ENCODE measurements around the gene ZNF107.

The ZNF107 gene

DNA sequence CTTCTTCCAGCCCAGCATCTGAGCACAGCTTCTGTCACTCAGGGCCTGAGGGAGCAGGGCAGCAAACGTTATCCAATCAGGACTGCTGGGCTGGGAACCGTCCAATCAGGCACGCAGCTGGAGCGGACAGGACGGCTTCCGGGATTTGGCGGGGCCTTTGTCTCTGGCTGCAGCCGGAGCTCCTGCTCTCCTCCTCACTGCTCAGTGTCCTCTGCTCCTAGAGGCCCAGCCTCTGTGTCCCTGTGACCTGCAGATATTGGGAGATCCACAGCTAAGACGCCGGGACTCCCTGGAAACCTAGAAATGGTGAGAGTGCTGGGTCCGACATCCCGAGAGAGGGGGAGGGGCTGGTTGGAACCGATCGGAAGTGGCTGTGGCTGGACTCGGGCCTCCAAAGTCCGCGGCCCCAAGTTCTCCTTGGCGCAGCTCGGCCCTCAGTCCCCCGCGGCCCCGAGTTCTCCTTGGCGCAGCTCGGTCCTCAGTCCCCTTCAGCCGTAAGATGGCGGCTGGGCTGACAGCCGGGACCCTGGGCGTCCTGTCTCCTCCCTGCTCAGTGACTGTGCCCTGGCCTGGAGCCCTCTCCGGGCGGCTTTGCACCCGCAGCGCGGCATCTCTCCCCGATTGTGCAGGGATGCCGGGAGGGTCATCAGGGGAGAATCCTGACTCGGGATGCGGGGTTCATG lies at the start of gene ZNF107:
ZNF107 (plus strand) TSS at position 154 of the 683 bp plus-strand sequence; CDS start at position 304, 150 bp downstream.
- peak; percentile 67 for DNase-seq (ENCODE audit: low read depth)

DNA sequence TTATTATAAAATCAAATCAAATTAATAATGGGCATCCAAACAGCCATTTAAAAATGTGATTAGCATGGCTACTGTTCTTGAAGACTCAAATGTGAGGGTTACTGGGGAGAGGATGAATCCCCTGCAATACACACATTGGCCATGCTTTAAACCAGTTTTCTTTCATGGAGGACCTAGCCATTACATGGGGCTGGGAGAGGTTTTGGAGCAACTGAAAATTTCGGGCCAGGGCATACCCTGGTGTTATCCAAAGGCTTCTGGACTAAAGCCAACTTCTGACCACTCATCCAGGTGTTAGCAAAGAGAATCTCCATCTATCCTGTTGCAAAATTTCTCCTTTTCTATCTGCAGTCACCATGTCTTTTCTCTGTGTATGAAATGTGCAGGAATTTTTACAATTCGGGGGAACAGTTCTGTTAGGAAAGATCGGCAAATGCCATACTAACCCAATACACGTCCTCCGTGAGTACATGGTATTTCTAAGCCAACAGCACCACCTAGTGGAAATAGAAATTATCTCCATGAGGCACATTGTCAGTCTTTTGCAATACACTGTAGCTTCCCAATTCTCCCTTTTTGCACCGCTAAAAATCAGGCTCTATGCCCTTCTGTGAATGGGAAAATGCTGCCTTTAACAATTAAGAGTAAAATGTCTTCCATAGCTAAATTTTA lies 47.0 kb upstream of the ZNF107 start:
- DNase-seq (ENCODE audit: low read depth) = peak; percentile 23

DNA sequence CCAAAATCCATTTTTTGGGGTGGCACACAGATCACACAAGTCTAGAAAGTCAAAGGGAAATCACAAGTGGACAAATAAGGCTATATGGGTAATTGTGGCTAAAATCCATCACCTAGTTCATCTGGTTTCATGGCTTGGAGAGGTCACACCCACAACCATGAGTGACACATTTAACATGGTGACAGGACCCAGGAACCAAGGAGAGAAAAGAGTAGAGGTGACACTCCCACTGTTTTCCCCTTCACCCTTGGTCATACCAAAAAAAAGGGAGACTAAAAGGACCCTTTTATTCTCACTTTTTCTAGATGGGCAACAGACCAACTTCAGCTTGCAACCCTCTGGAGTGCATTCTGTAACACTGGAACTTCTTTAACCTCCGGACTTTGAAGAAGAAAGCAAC lies 46.2 kb upstream of the ZNF107 start:
- DNase-seq (ENCODE audit: low read depth) = no peak

DNA sequence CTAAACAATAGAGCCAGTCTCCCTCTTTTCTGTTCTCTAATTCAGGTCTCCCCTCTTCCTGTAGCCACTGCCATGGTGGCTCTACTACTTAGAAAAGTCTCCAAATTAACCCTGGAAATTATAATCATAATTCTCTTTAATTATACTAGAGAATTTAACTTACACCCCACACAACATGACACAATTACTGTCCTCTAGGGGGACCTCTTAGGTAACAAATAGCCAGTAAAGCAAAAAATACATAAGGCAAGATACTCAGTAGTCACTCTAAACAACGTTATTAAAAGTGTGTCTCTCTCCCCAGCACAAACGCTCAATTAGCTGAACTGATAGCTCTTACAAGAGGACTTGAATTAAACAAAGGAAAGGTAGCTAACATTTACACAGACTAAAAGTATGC lies 44.3 kb upstream of the ZNF107 start:
- DNase-seq (ENCODE audit: low read depth) = no peak

DNA sequence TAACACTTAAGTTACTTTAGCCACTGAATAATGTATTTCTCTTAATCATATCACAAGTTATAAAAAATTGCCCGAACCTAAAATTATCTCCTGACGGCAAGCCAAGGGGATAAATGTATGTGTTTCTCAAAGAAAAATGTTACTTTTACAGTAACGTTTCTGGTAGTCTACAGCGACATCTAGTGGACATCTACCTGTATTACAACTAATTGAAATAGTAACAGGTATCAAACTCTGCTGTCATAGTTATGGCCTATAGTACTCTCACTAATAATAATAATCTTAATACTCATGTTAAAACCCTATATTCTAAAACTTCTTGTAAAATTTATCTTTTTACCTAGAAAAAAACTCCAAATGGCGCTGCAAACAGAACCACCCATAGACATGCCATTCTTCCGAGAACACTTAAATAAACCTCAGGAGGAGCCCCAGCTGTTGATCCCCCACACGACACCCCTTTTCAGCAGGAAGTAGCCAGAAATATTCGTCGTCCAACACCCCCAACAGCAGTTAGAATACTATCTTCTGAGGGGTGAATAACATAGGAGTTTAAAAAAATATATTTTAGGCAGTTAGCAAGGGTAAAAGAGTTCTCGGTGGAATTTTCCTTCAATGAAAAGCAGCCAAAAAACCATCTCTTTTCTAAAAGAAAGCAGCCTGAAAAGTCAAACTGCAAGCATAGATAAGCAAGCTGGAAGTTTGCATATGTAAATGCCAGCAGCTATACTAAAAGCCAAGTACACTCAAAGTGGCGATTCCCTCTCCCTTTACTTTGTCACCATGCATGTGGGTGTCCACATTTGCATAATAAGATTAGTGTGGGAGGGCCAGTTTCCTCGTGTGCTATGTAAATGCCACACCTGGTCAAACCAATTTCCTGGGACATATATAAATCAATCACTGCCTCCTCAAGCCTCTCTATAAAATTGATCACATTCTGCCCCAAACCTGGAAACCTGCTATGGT lies 40.5 kb upstream of the ZNF107 start:
- no peak for DNase-seq (ENCODE audit: low read depth)

DNA sequence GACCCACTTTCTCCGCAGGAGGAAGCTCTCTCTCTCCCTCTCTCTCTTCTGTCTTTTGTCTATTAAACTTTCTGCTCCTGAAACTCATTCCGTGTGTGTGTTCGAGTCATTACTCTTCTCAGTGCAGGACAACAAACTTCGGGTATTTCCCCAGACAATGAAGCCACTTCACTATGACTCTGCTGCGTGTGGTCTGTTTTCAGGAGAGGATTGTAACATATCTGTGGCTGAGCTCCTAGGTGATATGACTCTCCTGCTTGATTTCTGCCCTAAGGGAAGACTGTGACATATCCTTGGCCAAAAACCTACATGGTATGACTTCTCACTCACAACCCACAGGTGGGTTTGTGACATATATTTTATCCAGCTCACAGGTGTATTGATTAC lies 39.9 kb upstream of the ZNF107 start:
- no peak for DNase-seq (ENCODE audit: low read depth)

DNA sequence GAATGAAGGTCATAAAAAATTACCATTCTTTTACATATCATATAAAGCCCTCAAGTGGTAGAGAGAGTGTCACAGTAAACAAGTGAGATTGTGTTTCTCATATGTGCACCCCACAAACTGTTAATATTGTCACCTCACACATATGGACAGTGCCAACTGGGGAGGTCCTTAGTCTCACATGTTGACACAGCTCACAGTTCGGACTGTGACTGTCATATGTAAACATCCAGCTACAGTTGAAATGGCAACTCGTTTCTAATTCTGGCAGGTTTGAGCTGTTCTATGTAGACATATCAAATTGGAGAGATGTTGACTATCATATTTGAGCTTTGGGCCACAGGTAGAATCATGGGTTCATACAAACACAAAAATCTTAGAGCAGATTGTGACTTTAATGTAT lies 39.4 kb upstream of the ZNF107 start:
- no peak for DNase-seq (ENCODE audit: low read depth)

DNA sequence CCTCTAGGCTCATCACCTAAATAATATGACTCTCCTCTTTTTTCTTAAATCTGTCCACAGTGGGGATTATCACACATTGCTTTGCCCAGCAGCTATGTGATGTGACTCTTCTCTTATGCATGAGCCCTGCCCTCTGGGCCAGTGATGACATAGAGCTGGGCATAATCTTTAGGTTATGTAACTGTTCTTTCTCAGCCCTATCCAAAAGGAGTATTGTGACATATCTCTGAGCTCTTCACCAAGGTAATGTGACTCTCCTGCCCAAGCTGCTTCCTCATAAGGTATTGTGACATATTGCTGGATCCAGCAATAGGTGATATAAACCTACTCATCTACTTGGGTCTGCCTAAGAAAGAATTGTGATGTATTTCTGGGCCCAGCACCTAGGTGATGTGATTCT lies 37.7 kb upstream of the ZNF107 start:
- DNase-seq (ENCODE audit: low read depth) = no peak

DNA sequence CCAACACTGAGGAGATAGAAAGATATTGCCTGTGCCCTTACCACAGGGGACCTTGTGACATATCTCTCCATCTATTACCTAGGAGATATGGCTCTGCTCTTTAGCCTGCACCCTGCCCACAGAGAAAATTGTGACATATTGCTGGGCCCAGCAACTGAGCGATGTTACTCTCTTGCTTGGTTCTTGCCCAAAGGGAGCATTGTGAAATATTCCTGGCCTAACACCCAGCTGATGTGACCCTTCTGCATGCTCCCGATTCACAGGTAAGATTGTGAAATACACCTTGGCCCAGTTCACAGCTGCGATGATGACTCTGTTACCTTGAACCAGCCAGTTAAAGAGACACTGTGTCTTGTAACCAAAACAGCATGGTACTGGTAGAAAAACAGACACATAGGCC lies 37.2 kb upstream of the ZNF107 start:
- no peak for DNase-seq (ENCODE audit: low read depth)

DNA sequence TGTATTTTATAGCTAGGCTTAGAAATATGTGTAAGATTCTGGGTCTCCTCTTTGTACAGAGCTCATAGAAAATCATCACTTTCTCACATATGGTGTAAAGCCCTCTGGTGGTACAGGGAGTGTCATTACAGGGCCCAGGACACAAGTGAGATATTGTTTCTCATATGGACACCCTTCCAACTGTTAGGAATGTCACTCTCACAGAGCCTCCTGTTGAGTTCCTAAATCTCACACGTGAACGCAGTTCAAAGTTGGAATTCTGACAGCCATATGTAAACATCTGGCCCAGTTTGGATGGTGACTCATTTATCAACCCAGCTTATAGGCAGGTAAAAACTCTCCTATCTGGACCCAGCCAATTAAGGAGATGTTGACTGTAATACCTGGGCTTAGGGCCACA lies 35.4 kb upstream of the ZNF107 start:
- DNase-seq (ENCODE audit: low read depth) = no peak

DNA sequence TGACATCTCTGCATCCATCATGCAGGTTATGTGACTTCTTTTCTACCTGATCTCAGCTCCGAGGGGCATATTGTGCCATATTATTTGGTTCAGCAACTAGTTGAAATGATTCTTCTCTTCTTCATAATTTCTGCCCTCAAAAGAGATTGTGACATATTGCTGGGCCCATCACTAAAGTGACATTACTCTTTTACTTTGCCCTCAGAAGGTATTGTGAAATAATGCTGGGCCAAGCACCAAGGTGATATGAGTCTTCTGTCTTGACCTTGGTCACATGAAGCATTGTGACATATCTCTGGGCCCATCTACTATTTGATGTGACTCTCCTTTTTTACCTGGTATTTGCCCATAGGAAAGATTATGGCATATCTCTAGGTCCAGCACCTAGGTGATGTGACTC lies 33.9 kb upstream of the ZNF107 start:
- no peak for DNase-seq (ENCODE audit: low read depth)

DNA sequence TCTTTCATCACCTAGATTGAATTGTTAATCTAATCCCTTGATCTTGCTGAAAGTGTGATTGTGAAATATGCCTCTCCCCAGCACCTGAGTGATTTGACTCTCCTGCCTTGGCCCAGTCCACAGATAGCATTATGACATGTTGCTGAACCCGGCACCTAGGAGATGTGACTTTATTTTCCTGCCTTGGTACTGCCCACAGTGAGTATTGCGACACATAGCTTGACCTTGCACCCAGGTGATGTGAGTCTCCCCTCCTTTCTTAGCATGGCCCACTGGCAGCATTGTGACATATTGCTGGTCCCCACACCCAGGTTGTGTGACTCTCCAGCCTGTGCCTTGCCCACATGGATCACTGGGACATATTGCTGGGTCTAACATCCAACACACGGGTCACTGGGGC lies 32.5 kb upstream of the ZNF107 start:
- DNase-seq (ENCODE audit: low read depth) = no peak

DNA sequence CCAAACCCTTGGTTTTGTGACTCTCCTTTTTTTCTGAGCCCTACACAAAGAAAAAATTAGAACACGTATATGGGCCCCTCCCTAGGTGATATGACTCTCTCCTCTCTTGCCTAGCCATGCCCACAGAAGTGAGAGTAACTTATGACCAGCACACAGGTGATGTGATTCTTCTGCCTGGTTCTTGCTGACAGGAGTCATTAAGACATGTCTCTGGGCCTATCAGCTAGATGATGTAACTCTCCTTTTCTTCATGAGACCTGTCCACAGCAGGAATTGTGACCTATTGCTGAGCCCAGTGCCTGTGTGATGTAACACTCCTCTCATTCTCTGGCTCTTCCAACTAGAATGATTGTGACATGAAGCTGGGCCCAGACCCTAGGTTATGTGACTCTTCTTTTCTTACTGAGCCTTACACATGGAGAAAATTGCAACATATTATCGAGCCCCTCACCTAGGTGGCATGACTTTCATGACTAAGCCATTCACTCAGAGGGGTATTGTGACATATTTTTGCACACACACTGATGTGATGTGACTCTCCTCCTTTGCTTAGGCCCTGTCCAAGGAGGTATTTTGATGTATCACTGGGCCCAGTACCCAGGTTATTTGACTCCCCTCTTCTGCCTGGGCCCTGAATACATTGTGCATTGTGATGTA lies 31.4 kb upstream of the ZNF107 start:
- DNase-seq (ENCODE audit: low read depth) = no peak

DNA sequence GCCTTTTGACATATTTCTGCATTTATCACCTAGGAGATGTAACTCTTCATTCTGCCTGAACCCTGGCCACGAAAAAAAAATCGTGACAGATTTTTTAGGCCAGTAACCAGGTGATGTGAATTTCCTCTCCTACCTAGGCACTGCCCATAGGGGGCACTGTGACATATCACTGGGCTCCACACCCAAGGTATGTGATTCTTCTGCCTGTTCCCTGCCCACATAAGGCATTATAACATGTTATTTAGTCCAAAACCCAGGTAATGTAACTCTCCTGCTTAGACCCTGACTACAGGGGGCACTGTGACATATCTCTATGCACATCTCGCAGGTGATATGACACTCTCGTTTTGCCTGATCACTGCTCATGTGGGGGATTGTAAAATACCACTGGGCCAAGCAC lies 29.5 kb upstream of the ZNF107 start:
- no peak for DNase-seq (ENCODE audit: low read depth)

DNA sequence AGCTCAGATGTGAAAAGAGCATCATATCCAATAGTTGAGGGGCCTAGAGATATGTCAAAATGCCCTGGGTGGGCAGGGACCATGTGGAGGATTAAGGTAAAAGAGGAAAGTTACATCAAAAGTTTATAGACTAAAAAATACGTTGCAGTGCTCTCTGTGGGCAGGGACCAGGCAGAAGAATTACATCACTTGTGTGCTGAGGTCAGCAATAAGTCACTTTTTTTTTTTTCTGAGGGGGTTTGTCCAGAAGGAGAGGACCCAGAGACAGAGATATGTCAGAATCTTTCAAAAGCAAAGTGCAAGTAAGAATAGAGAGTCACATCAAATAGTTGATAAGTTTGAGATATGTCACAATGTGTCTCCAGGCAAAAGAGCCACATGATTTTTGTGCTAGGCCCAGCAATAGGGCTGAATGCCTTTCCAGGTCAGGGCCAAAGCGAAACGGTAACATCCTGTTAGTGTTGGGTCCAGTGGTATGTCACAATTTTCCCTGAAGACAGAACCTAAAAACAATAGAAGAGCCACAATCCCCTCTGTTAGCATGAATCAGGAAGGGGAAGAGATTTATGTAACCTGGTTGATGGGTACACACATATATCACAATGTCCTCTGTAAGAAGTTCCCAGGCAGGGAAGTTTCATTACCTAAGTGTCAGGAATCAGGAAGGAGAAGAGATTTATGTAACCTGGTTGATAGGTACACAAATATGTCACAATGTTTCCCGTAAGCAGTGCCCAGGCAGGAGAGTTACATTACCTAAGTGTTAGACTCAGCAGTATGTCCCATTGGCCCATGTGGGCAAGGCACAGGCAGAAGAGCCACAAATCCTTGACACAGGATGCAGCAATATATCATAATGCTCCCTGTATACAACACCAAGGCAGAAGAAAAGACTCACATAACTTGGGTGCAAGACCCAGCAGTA lies 28.1 kb upstream of the ZNF107 start:
- DNase-seq (ENCODE audit: low read depth) = no peak

DNA sequence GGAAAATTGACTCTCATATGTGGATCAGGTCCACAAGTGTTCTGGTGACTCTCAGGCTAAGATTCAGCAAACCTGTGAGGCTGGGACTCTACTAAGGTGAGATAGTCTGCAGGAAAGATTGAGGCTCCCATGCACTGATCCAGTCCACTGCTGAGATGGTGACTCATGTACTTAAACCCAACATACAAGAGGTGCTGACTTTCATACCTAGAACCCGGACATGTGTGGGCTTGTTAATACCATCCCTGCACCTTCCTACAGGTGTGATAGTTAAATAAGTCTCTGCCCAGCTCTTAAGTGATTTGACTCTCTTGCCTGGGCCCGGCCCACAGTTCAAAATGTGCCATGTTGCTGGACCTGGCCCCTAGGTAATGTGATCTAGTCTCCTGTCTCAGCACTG lies 27.1 kb upstream of the ZNF107 start:
- no peak for DNase-seq (ENCODE audit: low read depth)

DNA sequence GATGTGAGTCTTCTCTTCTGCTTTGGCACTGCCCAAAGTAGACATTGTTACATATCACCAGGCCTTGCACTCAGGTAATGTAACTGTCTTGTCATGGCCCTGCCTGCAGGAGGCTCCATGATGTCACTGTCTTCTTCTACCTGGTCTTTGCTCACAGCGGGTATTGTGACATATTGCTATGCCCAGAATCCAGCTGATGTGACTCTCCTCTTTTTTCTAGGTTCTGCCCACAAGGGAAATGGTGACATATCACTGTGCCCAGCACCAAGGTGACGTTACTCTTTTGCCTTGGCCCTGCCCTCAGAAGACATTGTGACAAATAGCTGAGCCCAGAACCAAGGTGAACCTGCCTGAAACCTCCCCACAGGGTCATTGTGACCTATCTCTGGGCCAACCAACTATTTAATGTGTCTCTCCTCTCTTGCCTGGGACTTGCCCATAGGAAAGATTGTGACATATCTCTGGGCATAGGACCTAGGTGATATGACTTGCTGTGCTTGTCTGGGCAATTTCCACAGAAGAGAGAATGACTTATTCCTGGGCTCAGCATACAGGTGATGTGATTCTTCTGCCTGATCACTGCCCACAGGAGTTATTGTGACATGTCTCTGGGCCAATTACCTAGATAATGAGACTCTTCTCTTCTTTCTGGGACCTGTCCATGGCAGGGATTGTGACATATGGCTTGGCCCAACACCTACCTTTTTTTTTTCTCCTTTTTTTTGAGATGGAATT lies 26.5 kb upstream of the ZNF107 start:
- DNase-seq (ENCODE audit: low read depth) = no peak

DNA sequence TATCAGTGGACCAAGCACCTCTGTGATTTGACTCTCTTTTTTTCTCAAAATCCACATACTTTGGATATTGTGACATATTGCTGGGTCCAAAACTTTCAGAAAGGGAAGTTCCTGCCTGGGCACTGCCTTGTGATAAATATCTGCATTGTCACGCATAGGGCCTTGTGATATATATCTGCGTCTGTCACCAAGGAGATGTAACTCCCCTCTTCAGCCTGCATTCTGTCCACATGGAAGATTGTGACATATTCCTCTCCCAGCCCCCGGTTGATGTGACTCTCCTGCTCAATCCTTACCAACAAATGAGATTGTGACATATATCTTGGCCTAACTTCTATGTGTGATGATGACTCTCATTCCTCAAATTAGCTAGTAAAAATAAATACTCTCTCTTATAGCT lies 25.4 kb upstream of the ZNF107 start:
- no peak for DNase-seq (ENCODE audit: low read depth)

DNA sequence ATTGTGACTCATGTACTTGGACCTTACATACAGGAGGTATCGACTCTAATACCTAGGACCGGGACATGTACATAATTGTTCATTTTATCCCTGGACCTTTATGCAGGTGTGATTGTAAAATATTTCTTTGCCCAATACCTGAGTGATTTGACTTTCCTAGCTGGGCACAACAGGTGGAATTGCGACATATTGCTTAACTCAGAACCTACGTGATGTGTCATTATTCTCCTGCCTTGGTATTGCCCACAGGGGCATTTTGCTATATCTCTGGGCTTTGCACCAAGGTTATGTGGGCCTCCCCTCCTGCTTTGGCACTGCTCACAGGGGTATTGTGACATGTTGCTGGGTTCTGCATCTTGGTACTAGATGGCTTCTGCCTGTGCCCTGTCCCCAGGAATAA lies 23.9 kb upstream of the ZNF107 start:
- DNase-seq (ENCODE audit: low read depth) = no peak

DNA sequence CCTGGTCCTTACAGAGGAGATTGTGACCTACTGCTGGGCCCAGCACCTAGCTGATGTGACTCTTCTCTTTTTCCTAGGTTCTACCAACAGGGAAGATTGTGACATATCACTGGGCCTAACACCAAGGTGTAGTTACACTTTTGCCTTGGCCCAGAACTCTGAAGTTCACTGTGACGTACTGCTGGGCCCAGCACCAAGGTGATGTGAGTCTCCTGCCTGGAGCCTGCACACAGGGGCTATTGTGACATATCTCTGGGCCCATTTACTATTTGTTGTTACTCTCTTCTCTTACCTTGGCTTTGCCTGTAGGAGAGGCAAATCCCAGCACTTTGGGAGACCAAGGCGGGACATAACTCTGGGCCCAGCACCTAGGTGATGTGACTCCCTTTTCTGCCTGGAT lies 23.1 kb upstream of the ZNF107 start:
- DNase-seq (ENCODE audit: low read depth) = no peak

DNA sequence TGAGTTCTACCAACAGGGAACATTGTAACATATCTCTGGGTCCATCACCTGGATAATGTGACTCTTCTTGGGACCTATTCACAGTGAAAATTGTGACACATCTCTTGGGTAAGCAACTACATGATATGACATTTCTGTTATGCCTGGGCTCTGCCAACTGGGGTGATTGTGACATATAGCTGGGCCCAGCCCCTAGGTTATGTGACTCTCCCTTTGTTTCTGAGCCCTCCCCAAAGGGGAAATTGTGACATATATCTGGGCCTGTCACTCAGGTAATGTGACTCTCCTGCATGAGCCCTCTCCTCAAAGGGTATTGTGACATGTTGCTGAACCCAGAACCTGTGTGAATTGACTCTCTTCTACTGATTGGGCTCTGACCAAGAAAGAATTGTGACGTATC lies 22.4 kb upstream of the ZNF107 start:
- DNase-seq (ENCODE audit: low read depth) = no peak
